Brain microvascular endothelial cell (primary cell): Measurements from ENCODE around the gene CEBPZOS.

Experiments
- DNase-seq: peaks from one replicate; pipeline ENCODE4 v3.0.0-alpha.2; 2020
- H3K27ac ChIP-seq: fragments of 250-450 bp; sonication (Bioruptor Pico); 2 replicates; pipeline ENCODE4 v1.5.1; 2020; ENCODE audit warnings: mild to moderate bottlenecking, moderate library complexity
- H3K27me3 ChIP-seq: fragments of 250-450 bp; sonication (Bioruptor Pico); replicated peaks from 2 replicates; pipeline ENCODE4 v1.5.1; 2020; ENCODE audit warnings: mild to moderate bottlenecking
- H3K36me3 ChIP-seq: fragments of 250-450 bp; sonication (Bioruptor Pico); replicated peaks from 2 replicates; pipeline ENCODE4 v1.5.1; 2020; ENCODE audit warnings: mild to moderate bottlenecking
- H3K4me3 ChIP-seq: 2 replicates; pipeline ENCODE4 v1.5.1; 2011; ENCODE audit warnings: low read depth, mild to moderate bottlenecking, control low read depth, low read length, moderate library complexity
- CTCF ChIP-seq: IDR thresholded peaks from 2 replicates; pipeline ENCODE4 v1.5.1; 2011; ENCODE audit warnings: low read depth, mild to moderate bottlenecking, moderate library complexity, low read length, control low read depth, inconsistent platforms; ENCODE audit errors: missing control alignments
- in situ Hi-C: cut with HindIII; loops from 2 replicates; pipeline ENCODE4 v1.10.0; 2017; ENCODE audit warnings: low sequenced_read_pairs, low pct_ligation_motif_present

The CEBPZOS gene

GRCh38 chr2:37231241-37232130, 35.2 kb downstream of the CEBPZOS start, which contains the start of the genes CEBPZ and NDUFAF7:
TSS of gene CEBPZ (minus strand) at chr2:37231596. CDS start at chr2:37231567, 29 bp downstream.
TSS of gene NDUFAF7 (plus strand) at chr2:37231658. CDS start at chr2:37231706, 48 bp downstream.
- H3K27me3 ChIP-seq = no peaks in the 10 kb centered on the region
- TF ChIP-seq CTCF = no peak
- peak; percentile 92 for DNase-seq
- H3K27ac ChIP-seq = peak within 1 kb of the TSS; percentile 97
- H3K36me3 ChIP-seq = peaks cover 4% of the 10 kb centered on the region
- in situ Hi-C loops = no loop called here
- peak within 1 kb of the TSS; percentile 95 for H3K4me3 ChIP-seq

GRCh38 chr2:37232131-37232933, 36.0 kb downstream of the CEBPZOS start:
- peaks cover 4% of the 10 kb centered on the region for H3K36me3 ChIP-seq
- H3K4me3 ChIP-seq = peak overlapping the region; percentile 95
- in situ Hi-C loops = no loop called here
- H3K27me3 ChIP-seq = no peaks in the 10 kb centered on the region
- H3K27ac ChIP-seq = peak overlapping the region; percentile 97
- no peak for TF ChIP-seq CTCF
- no peak for DNase-seq

DNA sequence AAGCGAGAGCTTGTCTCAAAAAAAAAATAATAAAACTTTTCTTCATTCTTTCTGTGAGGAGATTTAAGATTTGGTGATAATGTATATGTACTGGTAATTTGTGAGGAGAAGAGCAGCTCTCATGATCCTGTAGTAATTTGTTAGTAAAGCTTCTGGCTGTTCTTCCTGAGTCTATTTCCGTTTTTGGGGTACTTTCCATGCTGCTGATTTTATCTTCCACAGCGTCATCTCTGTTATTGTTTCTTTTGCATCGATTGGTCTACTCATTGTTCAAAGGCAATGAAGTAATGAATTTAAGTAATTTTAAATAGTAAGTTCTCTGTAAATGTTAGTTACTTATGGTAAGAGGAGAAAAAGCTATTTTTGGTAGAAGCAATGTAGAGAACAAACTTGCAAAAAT, 47.1 kb downstream of the CEBPZOS start:
- Histone ChIP-seq H3K27me3 (no peaks in the 10 kb centered on the region), H3K27ac (no peak overlapping the region), H3K36me3 (peaks cover 29% of the 10 kb centered on the region), H3K4me3 (no peak overlapping the region)
- TF ChIP-seq CTCF = no peak
- no peak for DNase-seq
- in situ Hi-C loops = no loop called here

- Histone ChIP-seq H3K4me3 (no peak overlapping the region), H3K27ac (no peak overlapping the region), H3K36me3 (peaks cover 31% of the 10 kb centered on the region), H3K27me3 (no peaks in the 10 kb centered on the region)
- DNase-seq = no peak
- in situ Hi-C loops = no loop called here
- TF ChIP-seq CTCF = no peak
These were observed 47.7 kb downstream of the CEBPZOS start for GRCh38 chr2:37244017-37244416.

DNA sequence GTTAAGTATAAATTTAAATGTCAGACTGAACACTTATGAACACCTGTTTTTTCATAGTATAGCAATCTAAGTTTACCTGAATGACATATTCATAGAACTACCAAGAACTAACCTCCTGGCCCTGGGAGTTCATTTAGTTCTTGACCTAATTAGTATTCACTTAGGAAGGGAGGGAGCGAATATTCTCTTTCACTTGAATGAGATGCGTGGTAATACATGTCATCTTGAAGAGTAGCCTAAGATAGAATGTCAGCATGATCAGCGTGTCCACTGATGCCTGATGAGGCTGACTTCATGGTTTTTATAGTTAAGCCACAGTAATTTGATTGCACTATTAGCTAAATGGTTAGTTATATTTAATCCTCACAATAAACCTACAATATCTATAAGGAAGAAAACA, 48.5 kb downstream of the CEBPZOS start:
- in situ Hi-C loops = no loop called here
- no peak for DNase-seq
- H3K27me3 ChIP-seq = no peaks in the 10 kb centered on the region
- H3K27ac ChIP-seq = no peak overlapping the region
- no peak overlapping the region for H3K4me3 ChIP-seq
- no peak for TF ChIP-seq CTCF
- H3K36me3 ChIP-seq = peaks cover 34% of the 10 kb centered on the region
